Measurements from ENCODE around the gene SATB2.

Gene SATB2

DNA sequence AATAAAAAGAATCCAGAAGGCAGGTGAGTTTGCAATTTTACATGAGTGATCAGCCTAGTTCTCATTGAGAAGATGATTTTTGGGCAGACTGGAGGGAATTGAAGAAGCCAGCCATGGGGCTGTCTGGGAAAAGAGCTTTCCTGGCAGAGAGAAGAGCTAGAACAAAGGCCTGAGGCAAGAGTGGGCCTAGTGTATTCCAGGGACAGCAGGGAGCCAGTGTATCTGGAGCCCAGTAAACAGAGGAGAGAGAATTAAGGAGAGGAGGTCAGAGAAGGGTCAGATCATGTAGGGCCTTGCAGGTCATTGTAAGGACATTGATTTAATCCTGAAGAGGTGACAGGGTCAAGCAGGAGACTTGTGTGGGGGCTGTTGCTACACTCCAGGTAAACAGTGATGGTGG, 195.8 kb downstream of the SATB2 start:
- Histone ChIP-seq H3K9ac (ENCODE audit: low read depth, low read length) (no peak overlapping the region), H4K20me1 (ENCODE audit: insufficient read depth, low read length) (no peaks in the 10 kb centered on the region), H3K4me2 (ENCODE audit: insufficient read depth, low read length) (no peak overlapping the region), H2AFZ (ENCODE audit: low read depth, low read length) (no peak overlapping the region), H3K4me1 (ENCODE audit: insufficient read depth, low read length) (no peaks in the 10 kb centered on the region), H3K9me3 (ENCODE audit: insufficient read depth, low read length, severe bottlenecking) (peaks cover 3% of the 10 kb centered on the region), H3K79me2 (ENCODE audit: insufficient read depth, low read length) (no peaks in the 10 kb centered on the region), H3K4me3 (ENCODE audit: low read depth in 1 of 2, low read length in 2 of 2) (no peak overlapping the region), H3K27ac (ENCODE audit: low read length) (no peak overlapping the region), H3K27me3 (ENCODE audit: insufficient read depth, low read length, poor library complexity) (no peaks in the 10 kb centered on the region), H3K36me3 (ENCODE audit: insufficient read depth, low read length) (no peaks in the 10 kb centered on the region)
- ATAC-seq (ENCODE audit: insufficient read depth, low read depth) (no peak), DNase-seq (no peak)
- TF ChIP-seq EZH2 (IDR thresholded peaks at IDR 0.05; ENCODE audit: borderline replicate concordance, low read depth, low read length, severe bottlenecking) = no peak
- TF ChIP-seq, protein P1, sequence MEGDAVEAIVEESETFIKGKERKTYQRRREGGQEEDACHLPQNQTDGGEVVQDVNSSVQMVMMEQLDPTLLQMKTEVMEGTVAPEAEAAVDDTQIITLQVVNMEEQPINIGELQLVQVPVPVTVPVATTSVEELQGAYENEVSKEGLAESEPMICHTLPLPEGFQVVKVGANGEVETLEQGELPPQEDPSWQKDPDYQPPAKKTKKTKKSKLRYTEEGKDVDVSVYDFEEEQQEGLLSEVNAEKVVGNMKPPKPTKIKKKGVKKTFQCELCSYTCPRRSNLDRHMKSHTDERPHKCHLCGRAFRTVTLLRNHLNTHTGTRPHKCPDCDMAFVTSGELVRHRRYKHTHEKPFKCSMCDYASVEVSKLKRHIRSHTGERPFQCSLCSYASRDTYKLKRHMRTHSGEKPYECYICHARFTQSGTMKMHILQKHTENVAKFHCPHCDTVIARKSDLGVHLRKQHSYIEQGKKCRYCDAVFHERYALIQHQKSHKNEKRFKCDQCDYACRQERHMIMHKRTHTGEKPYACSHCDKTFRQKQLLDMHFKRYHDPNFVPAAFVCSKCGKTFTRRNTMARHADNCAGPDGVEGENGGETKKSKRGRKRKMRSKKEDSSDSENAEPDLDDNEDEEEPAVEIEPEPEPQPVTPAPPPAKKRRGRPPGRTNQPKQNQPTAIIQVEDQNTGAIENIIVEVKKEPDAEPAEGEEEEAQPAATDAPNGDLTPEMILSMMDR (IDR thresholded peaks at IDR 0.05; ENCODE audit: borderline replicate concordance, extremely low read depth, low read length, poor library complexity, severe bottlenecking) = no peak

DNA sequence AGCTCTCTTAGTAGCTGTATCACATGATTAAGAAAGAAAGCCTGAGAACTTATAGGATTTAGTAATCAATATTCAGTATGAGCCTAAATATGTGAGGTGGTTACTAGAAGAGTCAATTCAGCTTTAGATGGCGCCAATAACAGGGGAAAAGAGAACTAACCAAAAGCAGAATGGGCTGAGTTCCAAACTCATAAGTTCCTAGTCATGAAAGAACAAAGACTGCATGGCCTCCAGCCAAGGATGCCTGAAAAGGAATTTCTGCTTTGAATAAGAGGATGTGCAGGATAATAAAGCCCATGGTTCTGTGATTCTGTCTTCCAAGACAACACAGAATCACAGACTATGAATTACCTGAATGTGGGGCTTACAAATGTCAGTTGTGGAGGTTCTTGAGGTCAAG, 196.5 kb downstream of the SATB2 start:
- Histone ChIP-seq H2AFZ (ENCODE audit: low read depth, low read length) (no peak overlapping the region), H3K9me3 (ENCODE audit: insufficient read depth, low read length, severe bottlenecking) (peaks cover 3% of the 10 kb centered on the region), H3K4me3 (ENCODE audit: low read depth in 1 of 2, low read length in 2 of 2) (no peak overlapping the region), H3K36me3 (ENCODE audit: insufficient read depth, low read length) (no peaks in the 10 kb centered on the region), H3K27me3 (ENCODE audit: insufficient read depth, low read length, poor library complexity) (no peaks in the 10 kb centered on the region), H4K20me1 (ENCODE audit: insufficient read depth, low read length) (no peaks in the 10 kb centered on the region), H3K27ac (ENCODE audit: low read length) (no peak overlapping the region), H3K4me1 (ENCODE audit: insufficient read depth, low read length) (no peaks in the 10 kb centered on the region), H3K9ac (ENCODE audit: low read depth, low read length) (no peak overlapping the region), H3K79me2 (ENCODE audit: insufficient read depth, low read length) (no peaks in the 10 kb centered on the region), H3K4me2 (ENCODE audit: insufficient read depth, low read length) (no peak overlapping the region)
- DNase-seq = no peak
- TF ChIP-seq, protein P1 (IDR thresholded peaks at IDR 0.05; ENCODE audit: borderline replicate concordance, extremely low read depth, low read length, poor library complexity, severe bottlenecking) = no peak
- no peak for TF ChIP-seq EZH2 (IDR thresholded peaks at IDR 0.05; ENCODE audit: borderline replicate concordance, low read depth, low read length, severe bottlenecking)
- no peak for ATAC-seq (ENCODE audit: insufficient read depth, low read depth)

DNA sequence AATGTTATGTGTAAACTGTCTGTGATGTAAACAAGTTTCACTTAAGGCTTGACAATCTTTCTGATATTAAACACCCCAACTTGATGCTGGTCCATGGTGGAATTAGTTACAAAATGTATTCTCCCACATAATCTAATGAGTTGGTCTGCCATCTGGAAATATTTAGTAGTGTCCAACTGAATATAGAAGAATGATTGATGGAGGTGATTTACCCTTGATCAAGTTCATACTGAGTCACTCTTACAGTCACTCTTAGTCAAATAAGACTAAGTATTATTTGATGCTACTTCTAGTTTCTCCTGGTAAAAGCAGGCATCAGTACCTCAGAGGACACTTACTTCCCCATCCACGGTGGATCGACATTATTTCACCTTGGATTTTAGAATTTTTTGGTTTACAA, 198.1 kb downstream of the SATB2 start:
- no peak overlapping the region for H3K4me2 ChIP-seq (ENCODE audit: insufficient read depth, low read length)
- no peak overlapping the region for H3K9ac ChIP-seq (ENCODE audit: low read depth, low read length)
- H3K36me3 ChIP-seq (ENCODE audit: insufficient read depth, low read length) = no peaks in the 10 kb centered on the region
- H3K27ac ChIP-seq (ENCODE audit: low read length) = no peak overlapping the region
- no peaks in the 10 kb centered on the region for H3K79me2 ChIP-seq (ENCODE audit: insufficient read depth, low read length)
- peaks cover 3% of the 10 kb centered on the region for H3K9me3 ChIP-seq (ENCODE audit: insufficient read depth, low read length, severe bottlenecking)
- H3K27me3 ChIP-seq (ENCODE audit: insufficient read depth, low read length, poor library complexity) = no peaks in the 10 kb centered on the region
- no peak overlapping the region for H3K4me3 ChIP-seq (ENCODE audit: low read depth in 1 of 2, low read length in 2 of 2)
- no peak overlapping the region for H2AFZ ChIP-seq (ENCODE audit: low read depth, low read length)
- no peak for TF ChIP-seq EZH2 (IDR thresholded peaks at IDR 0.05; ENCODE audit: borderline replicate concordance, low read depth, low read length, severe bottlenecking)
- TF ChIP-seq, protein P1 (IDR thresholded peaks at IDR 0.05; ENCODE audit: borderline replicate concordance, extremely low read depth, low read length, poor library complexity, severe bottlenecking) = no peak
- H4K20me1 ChIP-seq (ENCODE audit: insufficient read depth, low read length) = no peaks in the 10 kb centered on the region
- ATAC-seq (ENCODE audit: insufficient read depth, low read depth) = no peak
- H3K4me1 ChIP-seq (ENCODE audit: insufficient read depth, low read length) = no peaks in the 10 kb centered on the region
- no peak for DNase-seq

DNA sequence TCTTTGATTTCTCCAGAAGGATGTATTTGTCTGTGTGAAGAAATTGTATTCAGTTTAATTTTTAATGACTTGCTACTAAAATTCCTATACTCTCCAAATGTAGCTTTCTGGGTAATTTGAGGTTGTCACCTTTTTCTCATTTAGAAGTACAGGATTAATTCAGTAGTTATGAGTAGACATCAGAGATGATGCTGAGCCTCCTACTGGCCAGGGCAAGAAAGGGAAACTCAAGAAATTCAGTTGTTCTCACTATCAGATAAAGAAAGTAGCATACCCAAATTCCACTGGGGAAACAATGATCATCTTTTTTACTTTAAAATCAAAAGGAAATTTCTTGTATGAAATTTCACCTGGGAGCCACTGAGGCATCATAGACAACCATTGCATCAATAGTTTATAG, 199.4 kb downstream of the SATB2 start:
- no peaks in the 10 kb centered on the region for H4K20me1 ChIP-seq (ENCODE audit: insufficient read depth, low read length)
- H2AFZ ChIP-seq (ENCODE audit: low read depth, low read length) = no peak overlapping the region
- H3K4me2 ChIP-seq (ENCODE audit: insufficient read depth, low read length) = no peak overlapping the region
- H3K4me1 ChIP-seq (ENCODE audit: insufficient read depth, low read length) = no peaks in the 10 kb centered on the region
- no peak overlapping the region for H3K27ac ChIP-seq (ENCODE audit: low read length)
- H3K36me3 ChIP-seq (ENCODE audit: insufficient read depth, low read length) = no peaks in the 10 kb centered on the region
- ATAC-seq (ENCODE audit: insufficient read depth, low read depth) (no peak), DNase-seq (no peak)
- H3K27me3 ChIP-seq (ENCODE audit: insufficient read depth, low read length, poor library complexity) = no peaks in the 10 kb centered on the region
- TF ChIP-seq EZH2 (IDR thresholded peaks at IDR 0.05; ENCODE audit: borderline replicate concordance, low read depth, low read length, severe bottlenecking) = no peak
- TF ChIP-seq, protein P1 (IDR thresholded peaks at IDR 0.05; ENCODE audit: borderline replicate concordance, extremely low read depth, low read length, poor library complexity, severe bottlenecking) = no peak
- H3K9me3 ChIP-seq (ENCODE audit: insufficient read depth, low read length, severe bottlenecking) = peaks cover 3% of the 10 kb centered on the region
- no peaks in the 10 kb centered on the region for H3K79me2 ChIP-seq (ENCODE audit: insufficient read depth, low read length)
- H3K4me3 ChIP-seq (ENCODE audit: low read depth in 1 of 2, low read length in 2 of 2) = no peak overlapping the region
- no peak overlapping the region for H3K9ac ChIP-seq (ENCODE audit: low read depth, low read length)
